HEK293T (cell line): ENCODE results near the gene GPRC5B.

Source experiments
- BHLHE40 ChIP-seq: fragments of 450-650 bp; IDR thresholded peaks from 2 replicates; pipeline ENCODE4 v1.6.1; 2016; ENCODE audit warnings: mild to moderate bottlenecking, moderate library complexity, borderline replicate concordance
- FOXM1 ChIP-seq: fragments of 450-650 bp; IDR thresholded peaks from 2 replicates; pipeline ENCODE4 v1.6.1; 2017; ENCODE audit warnings: mild to moderate bottlenecking, borderline replicate concordance
- HDGF ChIP-seq: fragments of 450-650 bp; IDR thresholded peaks from 2 replicates; pipeline ENCODE4 v1.6.1; 2017; ENCODE audit warnings: antibody characterized with exemption, borderline replicate concordance
- SP1 ChIP-seq: fragments of 450-650 bp; IDR thresholded peaks from 2 replicates; pipeline ENCODE4 v1.6.1; 2017
- SUZ12 ChIP-seq: fragments of 450-650 bp; IDR thresholded peaks from 2 replicates; pipeline ENCODE4 v1.6.1; 2016; ENCODE audit warnings: mild to moderate bottlenecking
- TARDBP ChIP-seq: fragments of 450-650 bp; IDR thresholded peaks from 2 replicates; pipeline ENCODE4 v1.6.1; 2016

DNA sequence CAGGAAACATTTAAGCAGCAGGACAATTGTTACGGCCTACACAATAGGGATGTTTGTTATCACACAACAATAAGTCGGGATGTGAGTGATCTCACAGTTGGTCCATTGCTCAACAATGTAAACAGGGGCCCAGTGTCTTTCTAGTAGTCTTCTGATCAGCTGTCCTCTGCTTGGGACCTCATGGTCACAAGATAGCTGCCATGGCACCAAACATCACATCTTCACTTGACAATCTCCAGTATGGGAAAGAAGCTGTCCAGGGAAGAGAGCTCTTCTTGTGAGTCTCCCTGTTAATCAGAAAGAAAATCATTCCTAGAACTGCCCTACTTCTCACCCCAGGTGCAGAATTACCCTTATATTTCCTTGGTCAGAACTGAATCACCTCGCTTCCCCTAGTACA is 6.3 kb upstream of the GPRC5B start:
- TF ChIP-seq SUZ12 (no peak), TARDBP (no peak), FOXM1 (no peak), BHLHE40 (no peak), HDGF (no peak), SP1 (no peak)
